Panc1 (cell line): ENCODE measurements around the gene TLE4. TPM values are rescaled to one million over a fixed set of nuclear protein-coding genes. Genes with fewer than 3 reads are reported as not detected.

ENCODE experiments used
- ATAC-seq: fragments of 200-7000 bp; cut with Tn5 transposase; 2 replicates; pipeline ENCODE4 v1.9.1; 2020; ENCODE audit warnings: mild to moderate bottlenecking, moderate library complexity
- BruUV-seq: library from RNA; stranded (reverse); fragments of 400-500 nt; replicated peaks from 2 replicates; lab custom pipeline; 2021; lab: Mats Ljungman, UMichigan
- CTCF ChIA-PET: fragments of 300-600 bp; sonication (Branson Sonifier 250); formaldehyde crosslinking; loops from one replicate; lab custom pipeline; 2022; ENCODE audit warnings: antibody characterized with exemption; lab: Charles Lee
- POLR2A ChIA-PET: fragments of 300-600 bp; sonication (Branson Sonifier 250); formaldehyde crosslinking; loops from one replicate; lab custom pipeline; 2022; ENCODE audit warnings: antibody characterized with exemption; lab: Charles Lee
- DNase-seq: peaks from one replicate; pipeline ENCODE4 v3.0.0-alpha.2; 2010; ENCODE audit warnings: low read depth, low spot score
- H3K27ac ChIP-seq: 2 replicates; pipeline ENCODE4 v1.5.1; 2011; ENCODE audit warnings: mild to moderate bottlenecking, low read length, inconsistent platforms
- H3K27me3 ChIP-seq: fragments of 200-500 bp; sonication (Bioruptor generic); 2 replicates; pipeline ENCODE4 v1.6.0; 2014; ENCODE audit warnings: low read length, inconsistent platforms; ENCODE audit not compliant: control insufficient read depth, insufficient read depth
- H3K36me3 ChIP-seq: fragments of 200-500 bp; sonication (Bioruptor generic); 2 replicates; pipeline ENCODE4 v1.5.1; 2014; ENCODE audit warnings: inconsistent platforms, mild to moderate bottlenecking, low read length, moderate library complexity; ENCODE audit not compliant: control insufficient read depth, insufficient read depth
- H3K4me1 ChIP-seq: 2 replicates; pipeline ENCODE4 v1.5.1; 2011; ENCODE audit warnings: inconsistent platforms, mild to moderate bottlenecking, low read length, moderate library complexity; ENCODE audit not compliant: control insufficient read depth, insufficient read depth
- H3K4me3 ChIP-seq, 2 experiments: 2 replicates each; pipeline ENCODE4 v1.5.1; 2011 to 2012; ENCODE audit warnings: low read depth in 2 of 2, low read length in 2 of 2, mild to moderate bottlenecking in 2 of 2, inconsistent platforms in 1 of 2, moderate library complexity in 1 of 2
- H3K9me3 ChIP-seq: fragments of 200-500 bp; sonication (Bioruptor generic); 2 replicates; pipeline ENCODE4 v1.5.1; 2014; ENCODE audit warnings: low read depth, mild to moderate bottlenecking, inconsistent platforms, low read length, moderate library complexity; ENCODE audit not compliant: control insufficient read depth, insufficient read depth
- POLR2AphosphoS5 ChIP-seq: IDR thresholded peaks from 2 replicates; pipeline ENCODE4 v1.6.1; 2012; ENCODE audit warnings: mild to moderate bottlenecking, low read depth, low read length, moderate library complexity
- SIN3A ChIP-seq: IDR thresholded peaks from 2 replicates; pipeline ENCODE4 v1.6.1; 2012; ENCODE audit warnings: low read depth, mild to moderate bottlenecking, low read length, moderate library complexity, borderline replicate concordance; ENCODE audit not compliant: insufficient read depth
- TCF7L2 ChIP-seq: IDR thresholded peaks from 2 replicates; pipeline ENCODE4 v1.6.1; 2011; ENCODE audit warnings: mild to moderate bottlenecking, low read depth, low read length, inconsistent platforms
- in situ Hi-C: cut with HindIII; loops from 2 replicates; pipeline ENCODE4 v1.10.0; 2016; ENCODE audit warnings: low sequenced_read_pairs, low pct_unique_long_range_greater_than_20kb
- intact Hi-C: fragments of 100-400 bp; cut with micrococcal nuclease; formaldehyde crosslinking; loops from one replicate; pipeline ENCODE4 v1.10.0; 2022; ENCODE audit not compliant: unreplicated experiment
- total RNA-seq: library from RNA; stranded (reverse); gene quantifications from one replicate; pipeline ENCODE4 v1.2.1, GENCODE V29; 2021; ENCODE audit not compliant: unreplicated experiment
- TF ChIP-seq, protein P1 (sequence below), 2 experiments: IDR thresholded peaks; 2 replicates each; pipeline ENCODE4 v1.6.1; 2011 to 2012; ENCODE audit warnings: low read depth in 2 of 2, control low read depth in 1 of 2, low read length in 1 of 2, mild to moderate bottlenecking in 1 of 2, moderate library complexity in 1 of 2; ENCODE audit not compliant: insufficient read depth in 1 of 2
- TF ChIP-seq, protein P2 (sequence below): fragments of 450-650 bp; IDR thresholded peaks from 2 replicates; pipeline ENCODE4 v1.5.1; 2017; ENCODE audit warnings: mild to moderate bottlenecking

Gene TLE4
- total RNA-seq, 1 experiment from 2014 or later: 8.7 TPM

DNA sequence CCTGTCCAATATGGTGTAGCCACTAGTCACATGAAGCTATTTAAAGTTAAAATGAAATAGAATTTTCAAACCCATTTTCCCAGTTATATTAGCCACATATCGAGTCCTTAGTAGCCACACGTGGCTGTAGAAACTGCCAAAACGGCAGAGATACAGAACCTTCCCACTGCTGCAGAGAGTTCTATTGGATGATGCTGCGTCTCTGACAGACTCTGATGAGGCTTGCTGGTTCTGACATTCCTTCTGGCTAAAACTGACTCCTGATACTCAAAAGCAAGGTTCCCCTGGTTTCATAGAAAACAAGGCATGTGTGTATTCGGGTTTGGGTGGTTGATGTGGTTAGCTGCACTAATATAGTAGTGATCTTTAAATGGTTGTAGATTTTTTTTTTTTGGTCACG is 91.5 kb downstream of the TLE4 start:
- intact Hi-C loops: no loop called here
- no peaks in the 10 kb centered on the region for H3K36me3 ChIP-seq
- POLR2A ChIA-PET: no interaction called here

DNA sequence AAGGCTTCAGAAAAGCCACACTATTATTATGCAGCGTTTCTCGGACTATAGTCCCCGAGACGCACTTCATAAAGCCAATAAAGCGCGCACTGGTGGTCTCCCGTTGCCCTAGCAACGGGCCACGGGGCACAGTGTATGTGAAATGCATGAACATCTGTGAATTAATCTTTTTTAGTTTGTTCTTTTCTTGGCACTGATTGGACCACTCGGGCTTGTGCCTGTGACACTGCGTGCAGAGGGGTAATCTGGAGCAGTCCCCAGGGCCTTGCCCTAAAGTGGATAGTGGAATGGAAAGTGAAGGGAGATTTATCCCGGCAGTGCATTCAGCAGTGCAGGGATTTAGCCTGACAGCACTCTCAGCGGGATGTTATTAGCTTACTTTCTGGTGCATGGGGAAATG is 92.1 kb downstream of the TLE4 start:
- POLR2A ChIA-PET: no interaction called here
- in situ Hi-C loops: no loop called here
- ATAC-seq: no peak
- CTCF ChIA-PET: no interaction called here
- Histone ChIP-seq H3K4me3 (no peak overlapping the region), H3K27ac (no peak overlapping the region), H3K4me1 (no peaks in the 10 kb centered on the region), H3K27me3 (no peaks in the 10 kb centered on the region), H3K9me3 (no peaks in the 10 kb centered on the region), H3K36me3 (no peaks in the 10 kb centered on the region)
- intact Hi-C loops: no loop called here
- no TSS peak for BruUV-seq
- TF ChIP-seq, protein P1, sequence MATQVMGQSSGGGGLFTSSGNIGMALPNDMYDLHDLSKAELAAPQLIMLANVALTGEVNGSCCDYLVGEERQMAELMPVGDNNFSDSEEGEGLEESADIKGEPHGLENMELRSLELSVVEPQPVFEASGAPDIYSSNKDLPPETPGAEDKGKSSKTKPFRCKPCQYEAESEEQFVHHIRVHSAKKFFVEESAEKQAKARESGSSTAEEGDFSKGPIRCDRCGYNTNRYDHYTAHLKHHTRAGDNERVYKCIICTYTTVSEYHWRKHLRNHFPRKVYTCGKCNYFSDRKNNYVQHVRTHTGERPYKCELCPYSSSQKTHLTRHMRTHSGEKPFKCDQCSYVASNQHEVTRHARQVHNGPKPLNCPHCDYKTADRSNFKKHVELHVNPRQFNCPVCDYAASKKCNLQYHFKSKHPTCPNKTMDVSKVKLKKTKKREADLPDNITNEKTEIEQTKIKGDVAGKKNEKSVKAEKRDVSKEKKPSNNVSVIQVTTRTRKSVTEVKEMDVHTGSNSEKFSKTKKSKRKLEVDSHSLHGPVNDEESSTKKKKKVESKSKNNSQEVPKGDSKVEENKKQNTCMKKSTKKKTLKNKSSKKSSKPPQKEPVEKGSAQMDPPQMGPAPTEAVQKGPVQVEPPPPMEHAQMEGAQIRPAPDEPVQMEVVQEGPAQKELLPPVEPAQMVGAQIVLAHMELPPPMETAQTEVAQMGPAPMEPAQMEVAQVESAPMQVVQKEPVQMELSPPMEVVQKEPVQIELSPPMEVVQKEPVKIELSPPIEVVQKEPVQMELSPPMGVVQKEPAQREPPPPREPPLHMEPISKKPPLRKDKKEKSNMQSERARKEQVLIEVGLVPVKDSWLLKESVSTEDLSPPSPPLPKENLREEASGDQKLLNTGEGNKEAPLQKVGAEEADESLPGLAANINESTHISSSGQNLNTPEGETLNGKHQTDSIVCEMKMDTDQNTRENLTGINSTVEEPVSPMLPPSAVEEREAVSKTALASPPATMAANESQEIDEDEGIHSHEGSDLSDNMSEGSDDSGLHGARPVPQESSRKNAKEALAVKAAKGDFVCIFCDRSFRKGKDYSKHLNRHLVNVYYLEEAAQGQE (IDR thresholded peaks at IDR 0.05; ENCODE audit: insufficient read depth in 1 of 2, low read depth in 2 of 2, low read length in 1 of 2): no peak
- TF ChIP-seq TCF7L2 (no peak), SIN3A (no peak), POLR2AphosphoS5 (no peak)
- TF ChIP-seq, protein P2, sequence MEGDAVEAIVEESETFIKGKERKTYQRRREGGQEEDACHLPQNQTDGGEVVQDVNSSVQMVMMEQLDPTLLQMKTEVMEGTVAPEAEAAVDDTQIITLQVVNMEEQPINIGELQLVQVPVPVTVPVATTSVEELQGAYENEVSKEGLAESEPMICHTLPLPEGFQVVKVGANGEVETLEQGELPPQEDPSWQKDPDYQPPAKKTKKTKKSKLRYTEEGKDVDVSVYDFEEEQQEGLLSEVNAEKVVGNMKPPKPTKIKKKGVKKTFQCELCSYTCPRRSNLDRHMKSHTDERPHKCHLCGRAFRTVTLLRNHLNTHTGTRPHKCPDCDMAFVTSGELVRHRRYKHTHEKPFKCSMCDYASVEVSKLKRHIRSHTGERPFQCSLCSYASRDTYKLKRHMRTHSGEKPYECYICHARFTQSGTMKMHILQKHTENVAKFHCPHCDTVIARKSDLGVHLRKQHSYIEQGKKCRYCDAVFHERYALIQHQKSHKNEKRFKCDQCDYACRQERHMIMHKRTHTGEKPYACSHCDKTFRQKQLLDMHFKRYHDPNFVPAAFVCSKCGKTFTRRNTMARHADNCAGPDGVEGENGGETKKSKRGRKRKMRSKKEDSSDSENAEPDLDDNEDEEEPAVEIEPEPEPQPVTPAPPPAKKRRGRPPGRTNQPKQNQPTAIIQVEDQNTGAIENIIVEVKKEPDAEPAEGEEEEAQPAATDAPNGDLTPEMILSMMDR: no peak
- DNase-seq: no peak

More for the DNA sequence above, 91.5 kb downstream of the TLE4 start:
- Histone ChIP-seq H3K4me3 (no peak overlapping the region), H3K27me3 (no peaks in the 10 kb centered on the region), H3K27ac (no peak overlapping the region), H3K4me1 (no peaks in the 10 kb centered on the region), H3K9me3 (no peaks in the 10 kb centered on the region)
- DNase-seq (no peak), ATAC-seq (no peak)
- in situ Hi-C loops: no loop called here
- CTCF ChIA-PET: no interaction called here
- no TSS peak for BruUV-seq
- TF ChIP-seq POLR2AphosphoS5 (no peak), TCF7L2 (no peak), SIN3A (no peak)
- TF ChIP-seq, protein P2: no peak
- TF ChIP-seq, protein P1 (IDR thresholded peaks at IDR 0.05; ENCODE audit: insufficient read depth in 1 of 2, low read depth in 2 of 2, low read length in 1 of 2): no peak
